Pancreas (tissue), 10 donors: ENCODE measurements around the gene NF1. TPM values are rescaled to one million over a fixed set of nuclear protein-coding genes. Genes with fewer than 3 reads are reported as not detected.

Source experiments
- ATAC-seq, 4 donors: fragments of 200-7000 bp; cut with Tn5 transposase; one replicate each; pipeline versions ENCODE4 v1.8.0 to v1.9.1; 2020; ENCODE audit warnings: mild to moderate bottlenecking in 4 of 4, moderate library complexity in 4 of 4
- DNase-seq, 6 donors: peaks; one replicate each; pipeline ENCODE4 v3.0.0-alpha.2; 2020
- FAIRE-seq: peaks from 2 replicates; lab custom pipeline; 2012; peaks lifted over from hg19 to GRCh38; lab: Jason Lieb, UNC
- H3K27ac ChIP-seq, 4 donors: fragments of 200-600 bp; sonication (generic); 1 replicate in 3 of 4; 2 replicates in 1 of 4; pipeline versions ENCODE4 v1.5.0 to v1.8.0; 2020
- H3K27me3 ChIP-seq, 4 donors: fragments of 200-600 bp; one replicate each; pipeline ENCODE4 v1.8.0; 2021
- H3K36me3 ChIP-seq, 3 donors: fragments of 200-600 bp; sonication (generic) in 1 of 3; one replicate each; pipeline versions ENCODE4 v1.5.0 to v1.8.0; 2020 to 2021
- H3K4me1 ChIP-seq, 3 donors: fragments of 200-600 bp; one replicate each; pipeline ENCODE4 v1.8.0; 2021
- H3K4me3 ChIP-seq, 4 donors: fragments of 200-600 bp; sonication (generic) in 2 of 4; one replicate each; pipeline versions ENCODE4 v1.5.0 to v1.8.0; 2020 to 2021
- H3K9me3 ChIP-seq, 4 donors: fragments of 200-600 bp; one replicate each; pipeline ENCODE4 v1.8.0; 2021
- CTCF ChIP-seq, 4 donors: fragments of 200-600 bp; sonication (generic) in 3 of 4; IDR thresholded peaks; one replicate each; pipeline versions ENCODE4 v1.5.0 to v1.8.0; 2021; ENCODE audit warnings: antibody characterized with exemption in 4 of 4
- WGBS, 2 donors: extraction: QIAGEN DNeasy Blood & Tissue Kit; methylation state at CpG; one replicate each; pipeline ENCODE4 v1.1.7; 2013; 5-methylcytosine and 5-hydroxymethylcytosine counted together
- intact Hi-C, 3 donors: fragments of 100-400 bp; cut with DNase I; formaldehyde crosslinking; loops; one replicate each; pipeline versions ENCODE4 v1.11.1 to v1.14.2; 2022
- polyA plus RNA-seq, 2 donors: library from polyadenylated mRNA; stranded (reverse); fragments of 200-250 nt; gene quantifications; one replicate each; pipeline ENCODE4 v1.2.3, GENCODE V29; 2013
- total RNA-seq, 6 donors: library from RNA; stranded (reverse); fragmentation: NEBNext Ultra II Directional in 4 of 6; extraction: Animal tissue kit (Norgen Biotek cat#: 25700) in 4 of 6; gene quantifications; one replicate each; pipeline versions ENCODE4 v1.2.1 to v1.2.4, GENCODE V29; 2021 to 2023
- donor health status: healthy with polysubstance abuse.
- donor health status: DM: no; HTN: no; CAD: no; lungs with moderate emphysema.
- donor health status: DM: no; HTN: no; CAD: no.
- donor health status: control.
- donor health status: control.
- donor health status: Bipolar disorder and iron deficiency.
- donor health status: DM: yes; HTN: yes; CAD: no.
- donor health status: DM: no; HTN: no; CAD: no.
- donor health status: DM: no; HTN: no; CAD: no.
- donor health status: DM: yes; HTN: yes; CAD: no.

The NF1 gene
- total and polyA plus RNA-seq, 8 donors, result 6.6 to 38.4 (median 27.8) TPM

GRCh38 chr17:31385428-31386285 is 290.9 kb downstream of the NF1 start:
- H3K4me1 ChIP-seq, result no peaks in the 10 kb centered on the region
- intact Hi-C loops, result no loop called here
- no peak for TF ChIP-seq CTCF (IDR thresholded peaks at IDR 0.05)
- H3K27ac ChIP-seq, result no peak overlapping the region
- FAIRE-seq (no peak), DNase-seq (no peak), ATAC-seq (no peak)
- H3K9me3 ChIP-seq, result no peaks in the 10 kb centered on the region
- H3K27me3 ChIP-seq, result no peaks in the 10 kb centered on the region
- no peak overlapping the region for H3K4me3 ChIP-seq
- 84 to 90% methylated on average over 7 of the region's 7 CpGs for WGBS, 2 donors
- peaks cover 0 to 11% (median 0%) of the 10 kb centered on the region in 3 donors for H3K36me3 ChIP-seq

GRCh38 chr17:31386542-31387075 is 291.8 kb downstream of the NF1 start:
- FAIRE-seq (no peak), ATAC-seq (no peak), DNase-seq (no peak)
- no peak for TF ChIP-seq CTCF (IDR thresholded peaks at IDR 0.05)
- WGBS, 2 donors, result 60 to 74% methylated on average over 3 of the region's 3 CpGs
- H3K27ac ChIP-seq, result no peak overlapping the region
- H3K36me3 ChIP-seq, result peaks cover 0 to 11% (median 0%) of the 10 kb centered on the region in 3 donors
- H3K9me3 ChIP-seq, result no peaks in the 10 kb centered on the region
- H3K27me3 ChIP-seq, result peaks cover 0 to 5% (median 0%) of the 10 kb centered on the region in 4 donors
- intact Hi-C loops, result no loop called here
- H3K4me1 ChIP-seq, result no peaks in the 10 kb centered on the region
- H3K4me3 ChIP-seq, result no peak overlapping the region

GRCh38 chr17:31387438-31387837 is 292.7 kb downstream of the NF1 start:
- Histone ChIP-seq H3K27me3 (peaks cover 0 to 7% (median 0%) of the 10 kb centered on the region in 4 donors), H3K36me3 (peaks cover 0 to 4% (median 0%) of the 10 kb centered on the region in 3 donors), H3K4me1 (no peaks in the 10 kb centered on the region), H3K27ac (no peak overlapping the region), H3K9me3 (no peaks in the 10 kb centered on the region), H3K4me3 (no peak overlapping the region)
- ATAC-seq (no peak), DNase-seq (no peak), FAIRE-seq (no peak)
- no peak for TF ChIP-seq CTCF (IDR thresholded peaks at IDR 0.05)
- 67 to 75% methylated on average over 12 of the region's 12 CpGs for WGBS, 2 donors
- intact Hi-C loops, result no loop called here

GRCh38 chr17:31388351-31388750 is 293.6 kb downstream of the NF1 start:
- DNase-seq (no peak), FAIRE-seq (no peak)

More at GRCh38 chr17:31388351-31388750, 293.6 kb downstream of the NF1 start:
- 71 to 72% methylated on average over 2 of the region's 2 CpGs for WGBS, 2 donors
- Histone ChIP-seq H3K9me3 (no peaks in the 10 kb centered on the region), H3K27ac (no peak overlapping the region), H3K36me3 (no peaks in the 10 kb centered on the region), H3K27me3 (peaks cover 0 to 9% (median 0%) of the 10 kb centered on the region in 4 donors), H3K4me3 (no peak overlapping the region), H3K4me1 (no peaks in the 10 kb centered on the region)
- ATAC-seq, result no peak
- intact Hi-C loops, result no loop called here
- TF ChIP-seq CTCF (IDR thresholded peaks at IDR 0.05), result no peak
